ENCODE results near the gene PRKX.

DNA sequence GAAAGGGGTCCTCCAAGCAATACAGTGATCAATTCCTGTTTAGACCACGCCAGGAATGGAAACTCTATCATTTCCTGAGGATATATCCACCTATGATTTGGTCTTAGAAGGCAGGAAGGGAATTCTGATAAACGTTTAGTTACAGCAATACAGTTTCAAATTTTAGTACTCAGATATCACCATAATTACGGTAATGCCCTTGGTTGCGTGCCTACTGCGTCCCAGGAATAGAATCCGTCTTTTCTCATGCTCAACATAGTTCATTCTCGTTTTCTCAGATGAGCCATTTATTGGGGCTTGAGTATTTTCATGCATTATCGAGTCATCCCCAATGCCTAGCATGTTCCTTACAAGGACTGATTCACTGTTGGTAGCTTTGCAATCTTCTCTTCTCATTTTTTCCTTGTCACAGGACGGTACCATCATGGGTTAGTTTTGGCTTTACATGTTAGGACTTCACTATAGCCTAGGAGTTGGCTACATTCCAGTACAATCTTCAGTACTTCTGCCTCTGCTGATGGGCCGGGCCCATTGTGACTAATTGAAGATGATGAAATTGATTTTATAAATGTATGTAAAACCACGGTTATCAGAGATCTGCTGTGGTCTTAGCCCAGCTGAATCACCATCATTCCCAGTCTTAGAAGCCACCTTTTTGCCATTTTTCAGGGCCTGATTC lies 4.4 kb upstream of the PRKX start:
- TF ChIP-seq, protein P1, sequence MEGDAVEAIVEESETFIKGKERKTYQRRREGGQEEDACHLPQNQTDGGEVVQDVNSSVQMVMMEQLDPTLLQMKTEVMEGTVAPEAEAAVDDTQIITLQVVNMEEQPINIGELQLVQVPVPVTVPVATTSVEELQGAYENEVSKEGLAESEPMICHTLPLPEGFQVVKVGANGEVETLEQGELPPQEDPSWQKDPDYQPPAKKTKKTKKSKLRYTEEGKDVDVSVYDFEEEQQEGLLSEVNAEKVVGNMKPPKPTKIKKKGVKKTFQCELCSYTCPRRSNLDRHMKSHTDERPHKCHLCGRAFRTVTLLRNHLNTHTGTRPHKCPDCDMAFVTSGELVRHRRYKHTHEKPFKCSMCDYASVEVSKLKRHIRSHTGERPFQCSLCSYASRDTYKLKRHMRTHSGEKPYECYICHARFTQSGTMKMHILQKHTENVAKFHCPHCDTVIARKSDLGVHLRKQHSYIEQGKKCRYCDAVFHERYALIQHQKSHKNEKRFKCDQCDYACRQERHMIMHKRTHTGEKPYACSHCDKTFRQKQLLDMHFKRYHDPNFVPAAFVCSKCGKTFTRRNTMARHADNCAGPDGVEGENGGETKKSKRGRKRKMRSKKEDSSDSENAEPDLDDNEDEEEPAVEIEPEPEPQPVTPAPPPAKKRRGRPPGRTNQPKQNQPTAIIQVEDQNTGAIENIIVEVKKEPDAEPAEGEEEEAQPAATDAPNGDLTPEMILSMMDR (conservative IDR thresholded peaks at IDR 0.05; ENCODE audit: low read depth, low read length) = no peak
- TF ChIP-seq, protein P2, sequence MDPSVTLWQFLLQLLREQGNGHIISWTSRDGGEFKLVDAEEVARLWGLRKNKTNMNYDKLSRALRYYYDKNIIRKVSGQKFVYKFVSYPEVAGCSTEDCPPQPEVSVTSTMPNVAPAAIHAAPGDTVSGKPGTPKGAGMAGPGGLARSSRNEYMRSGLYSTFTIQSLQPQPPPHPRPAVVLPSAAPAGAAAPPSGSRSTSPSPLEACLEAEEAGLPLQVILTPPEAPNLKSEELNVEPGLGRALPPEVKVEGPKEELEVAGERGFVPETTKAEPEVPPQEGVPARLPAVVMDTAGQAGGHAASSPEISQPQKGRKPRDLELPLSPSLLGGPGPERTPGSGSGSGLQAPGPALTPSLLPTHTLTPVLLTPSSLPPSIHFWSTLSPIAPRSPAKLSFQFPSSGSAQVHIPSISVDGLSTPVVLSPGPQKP (IDR thresholded peaks at IDR 0.05; ENCODE audit: borderline replicate concordance, low read depth, low read length) = no peak
- TF ChIP-seq POLR2A (IDR thresholded peaks at IDR 0.05; ENCODE audit: low read depth, low read length) (no peak), RAD21 (IDR thresholded peaks at IDR 0.05; ENCODE audit: low read length) (no peak), SMC3 (IDR thresholded peaks at IDR 0.05; ENCODE audit: low read depth, low read length) (no peak), MAZ (IDR thresholded peaks at IDR 0.05; ENCODE audit: borderline replicate concordance, low read depth, low read length) (no peak), MXI1 (IDR thresholded peaks at IDR 0.05; ENCODE audit: borderline replicate concordance, low read depth, low read length) (no peak), CEBPB (IDR thresholded peaks at IDR 0.05; ENCODE audit: low read depth, low read length) (no peak), RFX5 (IDR thresholded peaks at IDR 0.05; ENCODE audit: low read depth, low read length) (no peak), CHD1 (IDR thresholded peaks at IDR 0.05; ENCODE audit: low read depth, low read length) (no peak), BHLHE40 (IDR thresholded peaks at IDR 0.05; ENCODE audit: low read depth, low read length) (no peak), NFE2L2 (IDR thresholded peaks at IDR 0.05; ENCODE audit: low read depth, low read length) (no peak)
- TF ChIP-seq, protein P3, sequence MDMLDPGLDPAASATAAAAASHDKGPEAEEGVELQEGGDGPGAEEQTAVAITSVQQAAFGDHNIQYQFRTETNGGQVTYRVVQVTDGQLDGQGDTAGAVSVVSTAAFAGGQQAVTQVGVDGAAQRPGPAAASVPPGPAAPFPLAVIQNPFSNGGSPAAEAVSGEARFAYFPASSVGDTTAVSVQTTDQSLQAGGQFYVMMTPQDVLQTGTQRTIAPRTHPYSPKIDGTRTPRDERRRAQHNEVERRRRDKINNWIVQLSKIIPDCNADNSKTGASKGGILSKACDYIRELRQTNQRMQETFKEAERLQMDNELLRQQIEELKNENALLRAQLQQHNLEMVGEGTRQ (IDR thresholded peaks at IDR 0.05; ENCODE audit: low read depth, low read length) = no peak
